Measurements from ENCODE around the gene C4A. TPM values are rescaled to one million over a fixed set of nuclear protein-coding genes. Genes with fewer than 3 reads are reported as not detected.
"Not testable (repeated sequence)": the region's sequence is repeated elsewhere in the genome, so short reads cannot be mapped to it uniquely, and the experiment has no call there.

Gene C4A
- total and polyA plus RNA-seq, 2 of the 13 experiments (the other 11 are each of a cell fraction or from before 2014, with no cell fraction given), result 165 to 478 TPM

GRCh38 chr6:32005991-32006529 is 24.2 kb downstream of the C4A start:
- H3K9me3 ChIP-seq (ENCODE audit: low read length); H3K79me2 ChIP-seq (ENCODE audit: insufficient read depth, low read length); H3K36me3 ChIP-seq (replicated peaks in 1 of 2; ENCODE audit: control insufficient read depth in 1 of 2, insufficient read depth in 2 of 2, low read length in 2 of 2); H3K4me2 ChIP-seq (ENCODE audit: low read depth, low read length); H3K4me3 ChIP-seq (replicated peaks in 1 of 3; ENCODE audit: insufficient read depth in 1 of 3, low read depth in 2 of 3, low read length in 3 of 3); BruUV-seq (replicated peaks); in situ Hi-C loops (cut with HindIII; ENCODE audit: extremely low pct_ligation_motif_present, low pct_unique_long_range_greater_than_20kb); H3K27ac ChIP-seq (ENCODE audit: extremely low read length, insufficient read depth, low read length); H4K20me1 ChIP-seq (ENCODE audit: insufficient read depth, low read length); H2AFZ ChIP-seq (ENCODE audit: low read length); FAIRE-seq; H3K27me3 ChIP-seq (ENCODE audit: control insufficient read depth in 1 of 2, insufficient read depth in 2 of 2, low read length in 2 of 2); CTCF ChIA-PET (ENCODE audit: low intra/inter-chr PET ratio, low total read pairs); intact Hi-C loops (cut with micrococcal nuclease; ENCODE audit: unreplicated experiment); ATAC-seq; H3K9ac ChIP-seq (ENCODE audit: insufficient read depth, low read depth, low read length): not testable (repeated sequence)
- POLR2A ChIA-PET, result interaction anchor here (0.6 kb wide), 1 partner anchor 965 kb away, joined by 4 read pairs; no protein-coding TSS in a partner anchor
- WGBS (ENCODE audit: low lambda C conversion rate), result 69% methylated on average over 5 of the region's 8 CpGs
- peak; percentile 87 for TF ChIP-seq ZNF121 (CRISPR knock-in tag; IDR thresholded peaks at IDR 0.05)
- 0 out of 2 replicates have a peak, but pooled peaks have one; percentile 19 for TF ChIP-seq RXRA (CRISPR knock-in tag; IDR thresholded peaks at IDR 0.05)
- TF ChIP-seq POLR2G (IDR thresholded peaks at IDR 0.05; ENCODE audit: low read depth, low read length), result peak; percentile 46; the same call in 1 of the 2 replicates
- DNase-seq (ENCODE audit: low spot score), result peak; percentile 3
- H3K4me1 ChIP-seq (ENCODE audit: insufficient read depth, low read length), result peaks cover 34% of the 10 kb centered on the region

DNA sequence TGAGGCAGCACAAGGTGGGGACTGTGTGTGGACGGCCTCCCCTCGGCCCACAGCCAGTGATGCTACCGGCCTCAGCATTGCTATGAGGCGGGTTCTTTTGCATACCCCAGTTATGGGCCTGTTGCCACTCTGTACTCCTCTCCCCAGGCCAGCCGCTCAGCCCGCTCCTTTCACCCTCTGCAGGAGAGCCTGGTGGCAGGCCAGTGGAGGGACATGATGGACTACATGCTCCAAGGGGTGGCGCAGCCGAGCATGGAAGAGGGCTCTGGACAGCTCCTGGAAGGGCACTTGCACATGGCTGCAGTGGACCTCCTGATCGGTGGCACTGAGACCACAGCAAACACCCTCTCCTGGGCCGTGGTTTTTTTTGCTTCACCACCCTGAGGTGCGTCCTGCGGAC is 25.2 kb downstream of the C4A start:
- H3K27me3 ChIP-seq (ENCODE audit: control insufficient read depth in 1 of 2, insufficient read depth in 2 of 2, low read length in 2 of 2); H3K9me3 ChIP-seq (ENCODE audit: low read length); H3K4me3 ChIP-seq (replicated peaks in 1 of 3; ENCODE audit: insufficient read depth in 1 of 3, low read depth in 2 of 3, low read length in 3 of 3); CTCF ChIA-PET (ENCODE audit: low intra/inter-chr PET ratio, low total read pairs); FAIRE-seq; H3K27ac ChIP-seq (ENCODE audit: extremely low read length, insufficient read depth, low read length); H2AFZ ChIP-seq (ENCODE audit: low read length); POLR2A ChIA-PET; H3K9ac ChIP-seq (ENCODE audit: insufficient read depth, low read depth, low read length); in situ Hi-C loops (cut with HindIII; ENCODE audit: extremely low pct_ligation_motif_present, low pct_unique_long_range_greater_than_20kb); H3K36me3 ChIP-seq (replicated peaks in 1 of 2; ENCODE audit: control insufficient read depth in 1 of 2, insufficient read depth in 2 of 2, low read length in 2 of 2); intact Hi-C loops (cut with micrococcal nuclease; ENCODE audit: unreplicated experiment); H3K79me2 ChIP-seq (ENCODE audit: insufficient read depth, low read length); BruUV-seq (replicated peaks); H4K20me1 ChIP-seq (ENCODE audit: insufficient read depth, low read length): not testable (repeated sequence)
- ATAC-seq (peak; percentile 54), DNase-seq (ENCODE audit: low spot score) (peak; percentile 20)
- Histone ChIP-seq H3K4me2 (ENCODE audit: low read depth, low read length) (peak overlapping the region; percentile 18; the same call in 1 of the 2 replicates), H3K4me1 (ENCODE audit: insufficient read depth, low read length) (peaks cover 35% of the 10 kb centered on the region)
- WGBS (ENCODE audit: low lambda C conversion rate), result 70% methylated on average over 12 of the region's 12 CpGs

GRCh38 chr6:32008037-32008436 is 26.2 kb downstream of the C4A start:
- H3K27me3 ChIP-seq (ENCODE audit: control insufficient read depth in 1 of 2, insufficient read depth in 2 of 2, low read length in 2 of 2); H4K20me1 ChIP-seq (ENCODE audit: insufficient read depth, low read length); H3K4me2 ChIP-seq (ENCODE audit: low read depth, low read length); CTCF ChIA-PET (ENCODE audit: low intra/inter-chr PET ratio, low total read pairs); H3K4me3 ChIP-seq (replicated peaks in 1 of 3; ENCODE audit: insufficient read depth in 1 of 3, low read depth in 2 of 3, low read length in 3 of 3); H3K9me3 ChIP-seq (ENCODE audit: low read length); H2AFZ ChIP-seq (ENCODE audit: low read length); ATAC-seq; POLR2A ChIA-PET; intact Hi-C loops (cut with micrococcal nuclease; ENCODE audit: unreplicated experiment); H3K79me2 ChIP-seq (ENCODE audit: insufficient read depth, low read length); in situ Hi-C loops (cut with HindIII; ENCODE audit: extremely low pct_ligation_motif_present, low pct_unique_long_range_greater_than_20kb); H3K36me3 ChIP-seq (replicated peaks in 1 of 2; ENCODE audit: control insufficient read depth in 1 of 2, insufficient read depth in 2 of 2, low read length in 2 of 2); FAIRE-seq; H3K27ac ChIP-seq (ENCODE audit: extremely low read length, insufficient read depth, low read length); H3K9ac ChIP-seq (ENCODE audit: insufficient read depth, low read depth, low read length); BruUV-seq (replicated peaks); DNase-seq (ENCODE audit: low spot score): not testable (repeated sequence)
- WGBS (ENCODE audit: low lambda C conversion rate), result no CpG with 5 or more reads among the region's 24 CpGs
- peaks cover 35% of the 10 kb centered on the region for H3K4me1 ChIP-seq (ENCODE audit: insufficient read depth, low read length)

- H3K27me3 ChIP-seq (ENCODE audit: control insufficient read depth in 1 of 2, insufficient read depth in 2 of 2, low read length in 2 of 2); in situ Hi-C loops (cut with HindIII; ENCODE audit: extremely low pct_ligation_motif_present, low pct_unique_long_range_greater_than_20kb); H3K9me3 ChIP-seq (ENCODE audit: low read length); H3K4me2 ChIP-seq (ENCODE audit: low read depth, low read length); H4K20me1 ChIP-seq (ENCODE audit: insufficient read depth, low read length); H3K79me2 ChIP-seq (ENCODE audit: insufficient read depth, low read length); intact Hi-C loops (cut with micrococcal nuclease; ENCODE audit: unreplicated experiment); ATAC-seq; H3K36me3 ChIP-seq (replicated peaks in 1 of 2; ENCODE audit: control insufficient read depth in 1 of 2, insufficient read depth in 2 of 2, low read length in 2 of 2); H2AFZ ChIP-seq (ENCODE audit: low read length); FAIRE-seq; H3K27ac ChIP-seq (ENCODE audit: extremely low read length, insufficient read depth, low read length); H3K9ac ChIP-seq (ENCODE audit: insufficient read depth, low read depth, low read length); H3K4me3 ChIP-seq (replicated peaks in 1 of 3; ENCODE audit: insufficient read depth in 1 of 3, low read depth in 2 of 3, low read length in 3 of 3); POLR2A ChIA-PET; DNase-seq (ENCODE audit: low spot score); CTCF ChIA-PET (ENCODE audit: low intra/inter-chr PET ratio, low total read pairs): not testable (repeated sequence)
- H3K4me1 ChIP-seq (ENCODE audit: insufficient read depth, low read length), result peaks cover 35% of the 10 kb centered on the region
- WGBS (ENCODE audit: low lambda C conversion rate), result 81% methylated on average over 6 of the region's 12 CpGs
- TSS peak; percentile 33 for BruUV-seq (replicated peaks)
These were observed 26.8 kb downstream of the C4A start for GRCh38 chr6:32008616-32009015.

Data from HepG2 (cell line).